ENCODE data around the gene GLP2R. TPM values are rescaled to one million over a fixed set of nuclear protein-coding genes. Genes with fewer than 3 reads are reported as not detected.
"Not testable (repeated sequence)": the region's sequence is repeated elsewhere in the genome, so short reads cannot be mapped to it uniquely, and the experiment has no call there.

The GLP2R gene, protein sequence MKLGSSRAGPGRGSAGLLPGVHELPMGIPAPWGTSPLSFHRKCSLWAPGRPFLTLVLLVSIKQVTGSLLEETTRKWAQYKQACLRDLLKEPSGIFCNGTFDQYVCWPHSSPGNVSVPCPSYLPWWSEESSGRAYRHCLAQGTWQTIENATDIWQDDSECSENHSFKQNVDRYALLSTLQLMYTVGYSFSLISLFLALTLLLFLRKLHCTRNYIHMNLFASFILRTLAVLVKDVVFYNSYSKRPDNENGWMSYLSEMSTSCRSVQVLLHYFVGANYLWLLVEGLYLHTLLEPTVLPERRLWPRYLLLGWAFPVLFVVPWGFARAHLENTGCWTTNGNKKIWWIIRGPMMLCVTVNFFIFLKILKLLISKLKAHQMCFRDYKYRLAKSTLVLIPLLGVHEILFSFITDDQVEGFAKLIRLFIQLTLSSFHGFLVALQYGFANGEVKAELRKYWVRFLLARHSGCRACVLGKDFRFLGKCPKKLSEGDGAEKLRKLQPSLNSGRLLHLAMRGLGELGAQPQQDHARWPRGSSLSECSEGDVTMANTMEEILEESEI
- not detected for total RNA-seq

- Mint-ChIP-seq H3K4me1 (ENCODE audit: low read depth in 2 of 2) (no peaks in the 10 kb centered on the region), H3K4me3 (no peak within 1 kb of the TSS), H3K27ac (no peak within 1 kb of the TSS), H3K36me3 (no peaks in the 10 kb centered on the region), H3K27me3 (peaks cover 18 to 23% of the 10 kb centered on the region in 2 donors), H3K9me3 (no peaks in the 10 kb centered on the region)
- DNase-seq (ENCODE audit: low spot score) = no peak
- ATAC-seq = peak in 1 of 2 donors; percentile 15
Measured at GRCh38 chr17:9825641-9826150, at the start of gene GLP2R. Gene GLP2R, plus strand, starts transcription at chr17:9825924. Its CDS starts 140 bp downstream, at chr17:9826064.

- DNase-seq (ENCODE audit: low spot score) (no peak), ATAC-seq (no peak)
- Mint-ChIP-seq H3K36me3 (no peaks in the 10 kb centered on the region), H3K9me3 (no peaks in the 10 kb centered on the region), H3K27me3 (peaks cover 15 to 18% of the 10 kb centered on the region in 2 donors), H3K27ac (no peak overlapping the region), H3K4me3 (no peak overlapping the region), H3K4me1 (ENCODE audit: low read depth in 2 of 2) (no peaks in the 10 kb centered on the region)
Measured at GRCh38 chr17:9776911-9777310, 48.8 kb upstream of the GLP2R start.

- DNase-seq (ENCODE audit: low spot score) (no peak), ATAC-seq (no peak)
- Mint-ChIP-seq H3K9me3 (no peaks in the 10 kb centered on the region), H3K27me3 (peaks cover 25 to 36% of the 10 kb centered on the region in 2 donors), H3K27ac (no peak overlapping the region), H3K36me3 (no peaks in the 10 kb centered on the region), H3K4me3 (no peak overlapping the region), H3K4me1 (ENCODE audit: low read depth in 2 of 2) (no peaks in the 10 kb centered on the region)
Measured at GRCh38 chr17:9780552-9780951, 45.2 kb upstream of the GLP2R start.

DNA sequence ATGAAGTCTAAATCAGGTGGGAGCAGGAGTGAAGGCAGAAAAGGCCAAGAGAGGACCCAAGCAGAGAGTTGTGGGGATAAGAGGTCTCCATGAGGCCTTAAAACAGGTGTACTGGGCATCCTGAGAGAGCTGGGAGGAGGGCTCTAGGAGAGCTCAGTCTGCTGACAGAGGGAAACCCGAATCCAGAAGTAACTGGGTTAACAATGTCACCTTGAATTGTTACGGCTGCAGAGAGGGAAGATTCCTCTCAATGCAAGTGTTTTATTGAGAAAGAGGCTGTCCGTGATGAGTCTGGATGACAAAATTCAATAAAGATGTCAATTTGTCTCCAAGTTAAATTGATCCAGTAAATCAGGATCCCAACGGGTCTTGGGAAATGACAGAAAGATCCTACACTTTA, 42.7 kb upstream of the GLP2R start:
- Mint-ChIP-seq H3K36me3 (no peaks in the 10 kb centered on the region), H3K27ac (no peak overlapping the region), H3K9me3 (no peaks in the 10 kb centered on the region), H3K4me3 (no peak overlapping the region), H3K4me1 (ENCODE audit: low read depth in 2 of 2) (no peaks in the 10 kb centered on the region), H3K27me3 (peaks cover 18 to 37% of the 10 kb centered on the region in 2 donors)
- DNase-seq (ENCODE audit: low spot score) (no peak), ATAC-seq (no peak)

DNA sequence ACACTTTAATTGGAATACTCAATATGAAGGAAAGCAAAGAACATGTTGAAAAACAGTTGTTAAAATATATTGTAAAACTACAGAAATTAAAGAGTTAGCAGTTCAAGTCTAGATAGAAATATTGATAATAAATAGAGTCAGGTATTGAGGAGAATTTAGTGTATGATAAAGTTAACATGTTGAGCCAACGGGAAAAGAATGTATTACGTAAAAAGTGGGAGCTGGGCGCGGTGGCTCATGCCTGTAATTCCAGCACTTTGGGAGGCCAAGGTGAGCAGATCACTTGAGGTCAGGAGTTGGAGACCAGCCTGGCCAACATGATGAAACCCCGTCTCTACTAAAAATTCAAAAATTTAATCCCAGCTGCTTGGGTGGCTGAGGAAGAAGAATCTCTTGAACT, 42.3 kb upstream of the GLP2R start:
- not testable (repeated sequence) for DNase-seq (ENCODE audit: low spot score); H3K27ac Mint-ChIP-seq; H3K9me3 Mint-ChIP-seq; H3K36me3 Mint-ChIP-seq; H3K4me1 Mint-ChIP-seq (ENCODE audit: low read depth in 2 of 2); ATAC-seq; H3K4me3 Mint-ChIP-seq
- H3K27me3 Mint-ChIP-seq = peaks cover 18 to 37% of the 10 kb centered on the region in 2 donors

DNA sequence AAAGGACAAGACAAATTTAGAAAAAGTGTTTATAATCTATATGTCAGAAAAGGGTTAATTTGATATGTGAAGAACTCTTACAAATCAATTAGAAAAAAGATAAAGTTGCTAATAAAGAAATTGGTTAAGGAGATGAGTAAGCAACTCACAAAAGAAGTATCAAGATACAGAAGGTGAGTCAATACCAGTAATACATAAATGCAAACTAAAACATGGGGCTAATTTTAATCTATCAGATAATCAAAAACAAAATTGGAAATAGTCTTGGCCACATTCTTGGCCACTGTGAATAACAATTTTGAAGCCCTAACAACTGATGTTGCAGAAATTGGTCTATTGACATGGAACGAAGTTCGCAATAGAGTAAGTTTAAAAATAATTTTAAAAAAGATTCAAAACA, 41.2 kb upstream of the GLP2R start:
- Mint-ChIP-seq H3K27me3 (peaks cover 18 to 38% of the 10 kb centered on the region in 2 donors), H3K36me3 (no peaks in the 10 kb centered on the region), H3K4me1 (ENCODE audit: low read depth in 2 of 2) (no peaks in the 10 kb centered on the region), H3K27ac (no peak overlapping the region), H3K9me3 (no peaks in the 10 kb centered on the region), H3K4me3 (no peak overlapping the region)
- ATAC-seq (no peak), DNase-seq (ENCODE audit: low spot score) (no peak)

GRCh38 chr17:9788601-9789000, 37.1 kb upstream of the GLP2R start:
- Mint-ChIP-seq H3K4me3 (no peak overlapping the region), H3K27ac (no peak overlapping the region), H3K27me3 (peaks cover 8 to 16% of the 10 kb centered on the region in 2 donors), H3K9me3 (no peaks in the 10 kb centered on the region), H3K36me3 (no peaks in the 10 kb centered on the region), H3K4me1 (ENCODE audit: low read depth in 2 of 2) (no peaks in the 10 kb centered on the region)
- DNase-seq (ENCODE audit: low spot score) (no peak), ATAC-seq (no peak)

DNA sequence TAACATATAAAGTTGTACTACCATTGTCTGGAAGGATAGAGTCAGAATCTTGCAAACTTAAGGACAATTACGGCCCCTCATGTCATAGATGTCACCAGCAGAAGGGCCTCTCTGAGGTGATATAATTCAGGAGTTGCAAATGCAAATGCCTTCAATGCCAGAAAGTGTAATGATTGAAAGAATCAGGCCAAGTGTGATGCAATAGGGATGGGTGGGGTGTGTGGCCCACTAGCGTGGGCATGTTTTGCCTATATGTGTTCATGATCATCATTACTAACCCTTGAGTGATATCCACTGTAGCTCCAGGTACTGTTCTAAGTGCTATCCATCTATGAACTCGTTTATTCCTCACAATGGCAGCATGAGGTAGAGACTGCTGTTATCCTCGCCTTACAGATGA, 35.4 kb upstream of the GLP2R start:
- Mint-ChIP-seq H3K4me3 (no peak overlapping the region), H3K4me1 (ENCODE audit: low read depth in 2 of 2) (no peaks in the 10 kb centered on the region), H3K27ac (no peak overlapping the region), H3K36me3 (no peaks in the 10 kb centered on the region), H3K9me3 (no peaks in the 10 kb centered on the region), H3K27me3 (peaks cover 8 to 11% of the 10 kb centered on the region in 2 donors)
- no peak for DNase-seq (ENCODE audit: low spot score)
- ATAC-seq = no peak

GRCh38 chr17:9790889-9791876, 34.5 kb upstream of the GLP2R start, which contains the start of gene DHRS7C:
Gene DHRS7C, minus strand, starts transcription at chr17:9791592. Its CDS starts 308 bp downstream, at chr17:9791284.
- H3K27ac Mint-ChIP-seq = no peak within 1 kb of the TSS
- no peaks in the 10 kb centered on the region for H3K36me3 Mint-ChIP-seq
- no peak for ATAC-seq
- no peaks in the 10 kb centered on the region for H3K4me1 Mint-ChIP-seq (ENCODE audit: low read depth in 2 of 2)
- H3K4me3 Mint-ChIP-seq = no peak within 1 kb of the TSS
- no peak for DNase-seq (ENCODE audit: low spot score)
- H3K9me3 Mint-ChIP-seq = no peaks in the 10 kb centered on the region
- H3K27me3 Mint-ChIP-seq = peaks cover 7 to 8% of the 10 kb centered on the region in 2 donors

- peaks cover 7 to 13% of the 10 kb centered on the region in 2 donors for H3K27me3 Mint-ChIP-seq
- ATAC-seq = no peak
Measured at GRCh38 chr17:9792181-9792840, 33.4 kb upstream of the GLP2R start.

GRCh38 chr17:9798008-9798407, 27.7 kb upstream of the GLP2R start:
- H3K4me1 Mint-ChIP-seq (ENCODE audit: low read depth in 2 of 2) = no peaks in the 10 kb centered on the region
- no peak overlapping the region for H3K27ac Mint-ChIP-seq
- DNase-seq (ENCODE audit: low spot score) = no peak

More at GRCh38 chr17:9792181-9792840, 33.4 kb upstream of the GLP2R start:
- DNase-seq (ENCODE audit: low spot score) = no peak
- H3K27ac Mint-ChIP-seq = no peak overlapping the region
- H3K36me3 Mint-ChIP-seq = no peaks in the 10 kb centered on the region
- no peaks in the 10 kb centered on the region for H3K9me3 Mint-ChIP-seq
- no peaks in the 10 kb centered on the region for H3K4me1 Mint-ChIP-seq (ENCODE audit: low read depth in 2 of 2)
- H3K4me3 Mint-ChIP-seq = no peak overlapping the region

DNA sequence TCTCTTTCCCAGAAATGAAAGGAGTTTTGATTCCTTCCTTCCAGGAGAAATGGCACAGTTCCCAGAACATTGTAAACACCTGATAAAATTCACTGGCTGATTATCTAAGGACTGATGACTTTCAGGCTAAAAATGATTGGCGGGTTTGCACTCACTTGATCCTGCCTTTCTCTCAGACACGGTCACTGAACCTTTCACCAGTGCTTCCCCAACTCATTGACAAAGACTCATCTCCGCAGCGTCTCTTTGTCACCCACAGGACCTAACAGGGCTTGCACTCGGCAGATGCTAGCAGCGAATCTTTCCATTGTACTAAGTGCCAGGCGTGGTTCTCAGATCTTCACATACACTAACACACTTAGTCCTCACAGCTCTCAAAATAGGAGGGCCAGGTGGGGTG, 27.0 kb upstream of the GLP2R start:
- Mint-ChIP-seq H3K36me3 (no peaks in the 10 kb centered on the region), H3K4me1 (ENCODE audit: low read depth in 2 of 2) (no peaks in the 10 kb centered on the region), H3K4me3 (no peak overlapping the region), H3K9me3 (no peaks in the 10 kb centered on the region), H3K27me3 (peaks cover 19 to 21% of the 10 kb centered on the region in 2 donors), H3K27ac (no peak overlapping the region)
- no peak for ATAC-seq
- DNase-seq (ENCODE audit: low spot score) = no peak

More at GRCh38 chr17:9798008-9798407, 27.7 kb upstream of the GLP2R start:
- Mint-ChIP-seq H3K4me3 (no peak overlapping the region), H3K27me3 (peaks cover 16 to 21% of the 10 kb centered on the region in 2 donors), H3K36me3 (no peaks in the 10 kb centered on the region), H3K9me3 (no peaks in the 10 kb centered on the region)
- no peak for ATAC-seq

DNA sequence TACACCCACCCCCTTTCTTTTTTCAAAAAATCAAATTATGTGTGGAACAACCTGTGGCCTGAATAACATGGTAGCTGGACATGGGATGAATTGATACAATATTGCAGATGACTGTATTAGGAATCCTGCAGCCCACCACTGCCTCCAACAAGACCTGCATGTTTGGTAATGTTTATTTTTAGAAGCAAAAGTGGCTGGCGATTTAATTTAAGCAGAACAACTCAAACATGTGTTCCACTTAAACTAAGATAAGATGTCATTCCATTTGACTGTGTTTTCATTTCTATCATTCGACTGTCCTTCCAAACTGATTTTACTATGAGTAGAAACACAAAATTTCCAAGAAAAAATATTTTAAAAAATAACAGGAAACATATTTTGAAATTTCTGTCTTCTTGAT, 24.2 kb upstream of the GLP2R start:
- ATAC-seq (no peak), DNase-seq (ENCODE audit: low spot score) (no peak)
- Mint-ChIP-seq H3K9me3 (no peaks in the 10 kb centered on the region), H3K4me1 (ENCODE audit: low read depth in 2 of 2) (no peaks in the 10 kb centered on the region), H3K27ac (no peak overlapping the region), H3K27me3 (peaks cover 25 to 33% of the 10 kb centered on the region in 2 donors), H3K4me3 (no peak overlapping the region), H3K36me3 (no peaks in the 10 kb centered on the region)

Measured in natural killer cell treated with Interleukin-12 subunit alpha and Interleukin-12 subunit beta and Interleukin-15 and Interleukin-18, amount 100 ng/mL, for 72 hours (primary cell).